GM18907 (cell line): ENCODE results near the gene DYSF.

Experiments used
- ATAC-seq: cut with Tn5 transposase; IDR thresholded peaks from one replicate; pipeline ENCODE4 v1.9.1; 2021; ENCODE audit warnings: mild to moderate bottlenecking, moderate library complexity; ENCODE audit not compliant: unreplicated experiment

Gene DYSF

GRCh38 chr2:71609958-71610357 lies 156.6 kb downstream of the DYSF start:
- peak; percentile 56 for ATAC-seq

GRCh38 chr2:71610671-71611070 lies 157.3 kb downstream of the DYSF start:
- ATAC-seq = no peak

- no peak for ATAC-seq
Measured at GRCh38 chr2:71611247-71611646, 157.9 kb downstream of the DYSF start.

- no peak for ATAC-seq
Measured at GRCh38 chr2:71611781-71612527, 158.6 kb downstream of the DYSF start.

GRCh38 chr2:71612581-71613402 lies 159.4 kb downstream of the DYSF start:
- no peak for ATAC-seq

GRCh38 chr2:71613403-71613952 lies 160.1 kb downstream of the DYSF start:
- no peak for ATAC-seq

GRCh38 chr2:71613953-71614925 lies 160.9 kb downstream of the DYSF start:
- no peak for ATAC-seq

- ATAC-seq = no peak
Measured at GRCh38 chr2:71614976-71615766, 161.8 kb downstream of the DYSF start.

- ATAC-seq = no peak
Measured at GRCh38 chr2:71615767-71616730, 162.7 kb downstream of the DYSF start.

- ATAC-seq = no peak
Measured at GRCh38 chr2:71617266-71617665, 163.9 kb downstream of the DYSF start.

- ATAC-seq = no peak
Measured at GRCh38 chr2:71618327-71619113, 165.2 kb downstream of the DYSF start.

GRCh38 chr2:71619230-71619741 lies 165.9 kb downstream of the DYSF start:
- ATAC-seq = no peak

GRCh38 chr2:71620116-71620515 lies 166.8 kb downstream of the DYSF start:
- ATAC-seq = no peak

- no peak for ATAC-seq
Measured at GRCh38 chr2:71620851-71621251, 167.5 kb downstream of the DYSF start.

GRCh38 chr2:71629273-71629672 lies 175.9 kb downstream of the DYSF start:
- ATAC-seq = no peak

- peak; percentile 44 for ATAC-seq
Measured at GRCh38 chr2:71629771-71630453, 176.6 kb downstream of the DYSF start.
